HL-60/S4 treated with phorbol 12-myristate 13-acetate at 8.2 ng/mL for 4 days and 3 days (cell line): ENCODE measurements around the gene TUBB4B.

ENCODE experiments used
- in situ Hi-C: fragments of 300-500 bp; cut with MboI; formaldehyde crosslinking; loops from 2 replicates; pipeline ENCODE4 v1.15.0; 2022; ENCODE audit warnings: low sequenced_read_pairs

The TUBB4B gene

GRCh38 chr9:137267933-137268355 is 26.9 kb downstream of the TUBB4B start:
- in situ Hi-C loops: no loop called here

DNA sequence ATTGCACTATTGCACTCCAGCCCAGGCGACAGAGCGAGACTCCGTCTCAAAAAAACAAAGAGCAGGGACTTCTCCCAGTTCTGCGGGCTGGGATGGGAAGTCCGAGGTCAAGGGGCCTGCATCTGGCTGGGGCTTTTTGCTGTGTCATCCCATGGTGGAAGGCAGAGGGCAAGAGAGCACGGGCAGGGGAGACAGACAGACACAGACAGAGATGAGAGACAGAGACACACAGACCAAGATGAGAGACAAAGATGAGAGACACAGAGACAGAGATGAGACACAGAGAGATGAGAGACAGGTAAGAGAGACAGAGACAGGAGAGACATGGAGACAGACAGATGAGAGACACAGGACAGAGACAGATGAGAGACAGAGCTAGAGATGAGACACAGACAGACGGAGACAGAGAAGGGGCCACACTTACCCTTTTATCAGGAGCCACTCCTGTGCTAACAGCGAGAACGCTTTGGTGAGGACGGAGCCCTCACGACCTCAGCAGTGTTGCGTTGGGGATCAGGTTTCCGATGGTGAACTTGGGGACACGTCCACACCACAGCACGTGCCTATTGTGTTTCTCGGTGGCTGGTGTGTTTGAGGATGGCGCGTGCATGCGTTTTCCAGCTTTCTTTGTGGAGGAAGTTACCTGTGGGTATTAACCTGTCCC is 27.6 kb downstream of the TUBB4B start:
- in situ Hi-C loops: no loop called here

DNA sequence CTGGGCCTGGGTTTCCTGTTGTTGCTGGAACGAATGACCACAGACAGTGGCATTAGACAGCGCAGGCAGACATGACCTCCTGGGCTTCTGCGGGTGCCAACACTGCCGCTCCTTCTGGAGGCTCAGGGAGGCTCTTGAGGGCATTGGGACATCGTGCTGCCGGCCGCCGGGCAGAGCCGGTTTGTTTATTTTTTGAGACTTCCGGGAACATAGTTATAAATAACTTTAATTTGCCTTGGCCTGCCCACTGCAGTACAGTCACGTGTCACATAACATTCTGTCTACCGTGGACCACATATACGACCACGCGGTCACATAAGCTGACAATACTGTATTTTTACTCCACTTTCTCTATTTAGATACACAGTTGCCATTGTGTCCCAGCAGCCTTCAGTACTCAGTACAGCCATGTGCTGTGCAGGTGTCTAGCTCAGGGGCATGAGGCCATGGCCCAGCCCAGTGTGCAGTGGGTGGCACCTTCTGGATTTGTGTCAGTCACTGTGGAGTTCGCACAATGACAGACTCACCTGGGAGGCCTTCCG is 28.2 kb downstream of the TUBB4B start:
- in situ Hi-C loops: no loop called here

GRCh38 chr9:137270929-137271695 is 30.0 kb downstream of the TUBB4B start:
- in situ Hi-C loops: no loop called here

GRCh38 chr9:137271696-137272076 is 30.6 kb downstream of the TUBB4B start:
- in situ Hi-C loops: no loop called here

DNA sequence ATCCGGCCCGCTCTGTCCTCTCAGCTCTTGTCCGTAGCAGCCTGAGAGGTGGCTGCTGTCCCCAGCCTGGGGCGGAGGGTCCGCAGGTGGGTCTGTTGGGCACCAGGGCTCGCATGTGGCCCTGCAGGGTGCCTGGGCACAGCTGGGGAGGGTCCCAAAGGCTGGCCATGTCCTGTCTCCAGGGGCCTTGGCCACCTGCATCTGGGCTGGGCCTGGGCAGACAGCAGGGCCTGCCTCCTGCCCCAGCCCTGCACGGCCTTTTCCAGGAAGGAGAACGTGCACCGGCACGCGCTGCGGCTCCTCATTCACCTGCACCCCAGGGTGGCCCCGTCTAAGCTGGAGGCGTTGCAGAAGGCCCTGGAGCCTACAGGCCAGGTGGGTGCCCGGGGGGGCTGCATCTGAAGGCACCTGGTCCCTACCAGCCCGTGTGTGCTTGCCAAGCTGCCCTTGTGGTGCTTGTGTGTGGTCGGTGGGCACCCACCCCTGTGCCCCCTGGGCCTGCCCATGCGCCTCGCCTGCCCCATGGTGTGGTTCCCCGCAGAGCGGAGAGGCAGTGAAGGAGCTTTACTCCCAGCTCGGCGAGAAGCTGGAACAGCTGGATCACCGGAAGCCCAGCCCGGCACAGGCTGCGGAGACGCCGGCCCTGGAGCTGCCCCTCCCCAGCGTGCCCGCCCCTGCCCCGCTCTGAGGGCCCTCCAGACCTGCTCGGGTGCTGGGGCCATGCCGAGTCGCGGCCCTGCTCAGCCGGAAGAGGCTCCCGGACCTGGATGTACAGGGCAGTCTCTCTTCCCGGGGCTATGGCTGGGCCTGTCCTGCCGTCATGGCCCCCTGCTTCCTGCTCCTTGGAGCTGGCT is 31.4 kb downstream of the TUBB4B start:
- in situ Hi-C loops: no loop called here

- in situ Hi-C loops: no loop called here
Measured at GRCh38 chr9:137273095-137273490, 32.0 kb downstream of the TUBB4B start.

- in situ Hi-C loops: no loop called here
Measured at GRCh38 chr9:137273611-137274320, 32.7 kb downstream of the TUBB4B start.

GRCh38 chr9:137275203-137275587 is 34.1 kb downstream of the TUBB4B start:
- in situ Hi-C loops: no loop called here

DNA sequence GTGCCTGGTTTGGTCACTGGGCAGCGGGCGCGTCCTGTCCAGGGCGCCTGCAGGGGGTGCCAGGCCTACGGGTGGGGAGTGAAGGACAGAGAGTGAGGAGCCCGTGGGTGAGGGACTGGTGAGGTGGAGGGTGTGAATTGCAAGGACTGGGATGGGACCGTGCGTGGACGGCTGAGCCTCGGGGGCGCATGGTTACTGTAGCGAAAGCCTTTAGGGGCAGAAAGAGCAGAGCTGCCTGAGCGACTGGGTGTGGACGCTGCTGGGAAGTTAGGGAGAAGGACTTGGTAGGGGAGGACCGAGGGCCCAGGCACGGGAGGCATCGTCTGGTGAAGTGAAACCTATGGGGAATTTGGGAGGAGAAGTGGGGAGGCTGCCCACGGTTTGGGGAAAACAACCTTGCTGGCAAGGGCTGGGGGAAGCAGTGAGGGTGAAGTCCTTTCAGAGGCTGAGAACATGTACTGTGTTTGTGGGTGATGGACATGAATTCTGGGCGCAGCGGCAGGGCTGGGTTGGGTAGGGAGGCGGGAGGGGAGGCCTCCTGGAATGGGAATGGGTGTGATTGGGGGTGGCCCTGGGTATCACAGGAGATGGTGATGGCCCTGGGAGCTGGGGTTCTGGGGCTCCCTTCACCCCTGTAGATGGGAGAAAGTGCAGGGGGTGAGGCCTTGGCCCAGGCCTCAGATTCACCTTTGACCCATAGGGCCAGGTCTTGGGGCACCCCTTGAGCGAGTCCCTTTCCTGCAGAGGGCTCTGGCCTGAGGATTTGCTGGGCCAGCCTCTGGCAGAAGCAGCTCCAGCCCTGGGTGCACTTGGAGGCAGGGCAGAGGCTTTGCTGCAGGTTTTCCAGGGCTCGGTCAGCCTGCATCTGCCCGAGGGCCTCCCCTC is 34.7 kb downstream of the TUBB4B start:
- in situ Hi-C loops: no loop called here

GRCh38 chr9:137276473-137277328 is 35.6 kb downstream of the TUBB4B start:
- in situ Hi-C loops: no loop called here

DNA sequence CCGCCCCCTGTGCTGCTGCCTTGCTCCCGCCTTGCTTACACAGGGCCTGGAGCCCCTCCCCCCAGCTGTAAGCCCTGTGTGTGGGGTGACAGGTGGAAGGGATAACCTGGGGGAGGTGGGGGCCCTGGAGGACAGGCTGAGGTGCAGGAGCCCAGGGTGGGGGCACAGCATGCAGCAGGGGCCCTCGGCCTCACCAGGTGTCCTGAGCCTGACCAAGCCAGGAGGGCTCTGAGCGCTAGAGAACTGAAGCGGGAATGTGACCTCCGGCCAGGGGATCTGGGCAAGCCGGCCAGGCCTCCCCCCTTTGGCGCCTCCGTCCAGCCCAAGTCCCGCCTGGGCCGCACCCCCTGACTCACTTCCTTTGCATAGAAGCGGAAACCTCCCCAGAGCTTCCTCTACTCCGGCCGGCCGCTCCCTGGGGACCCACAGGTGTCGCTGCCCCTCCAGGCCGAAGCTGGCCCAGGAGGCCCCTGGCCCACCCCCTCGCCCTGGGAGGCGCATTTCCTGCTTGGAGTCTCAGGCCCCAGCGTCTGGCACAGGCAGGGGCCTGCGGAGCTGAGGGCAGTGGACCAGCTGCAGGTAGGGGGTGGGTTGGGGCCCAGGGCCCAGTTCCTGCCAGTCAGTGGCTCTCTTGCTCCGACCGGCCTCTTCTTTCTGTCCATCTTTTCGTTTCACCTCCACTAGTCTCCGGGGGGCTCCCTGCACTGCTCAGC is 36.4 kb downstream of the TUBB4B start, which contains the start of gene TOR4A:
TSS of gene TOR4A (plus strand) at position 398 of the 713 bp plus-strand sequence. CDS start 964 bp downstream, outside the sequence.
- in situ Hi-C loops: no loop called here

GRCh38 chr9:137278061-137278701 is 37.1 kb downstream of the TUBB4B start:
- in situ Hi-C loops: no loop called here

DNA sequence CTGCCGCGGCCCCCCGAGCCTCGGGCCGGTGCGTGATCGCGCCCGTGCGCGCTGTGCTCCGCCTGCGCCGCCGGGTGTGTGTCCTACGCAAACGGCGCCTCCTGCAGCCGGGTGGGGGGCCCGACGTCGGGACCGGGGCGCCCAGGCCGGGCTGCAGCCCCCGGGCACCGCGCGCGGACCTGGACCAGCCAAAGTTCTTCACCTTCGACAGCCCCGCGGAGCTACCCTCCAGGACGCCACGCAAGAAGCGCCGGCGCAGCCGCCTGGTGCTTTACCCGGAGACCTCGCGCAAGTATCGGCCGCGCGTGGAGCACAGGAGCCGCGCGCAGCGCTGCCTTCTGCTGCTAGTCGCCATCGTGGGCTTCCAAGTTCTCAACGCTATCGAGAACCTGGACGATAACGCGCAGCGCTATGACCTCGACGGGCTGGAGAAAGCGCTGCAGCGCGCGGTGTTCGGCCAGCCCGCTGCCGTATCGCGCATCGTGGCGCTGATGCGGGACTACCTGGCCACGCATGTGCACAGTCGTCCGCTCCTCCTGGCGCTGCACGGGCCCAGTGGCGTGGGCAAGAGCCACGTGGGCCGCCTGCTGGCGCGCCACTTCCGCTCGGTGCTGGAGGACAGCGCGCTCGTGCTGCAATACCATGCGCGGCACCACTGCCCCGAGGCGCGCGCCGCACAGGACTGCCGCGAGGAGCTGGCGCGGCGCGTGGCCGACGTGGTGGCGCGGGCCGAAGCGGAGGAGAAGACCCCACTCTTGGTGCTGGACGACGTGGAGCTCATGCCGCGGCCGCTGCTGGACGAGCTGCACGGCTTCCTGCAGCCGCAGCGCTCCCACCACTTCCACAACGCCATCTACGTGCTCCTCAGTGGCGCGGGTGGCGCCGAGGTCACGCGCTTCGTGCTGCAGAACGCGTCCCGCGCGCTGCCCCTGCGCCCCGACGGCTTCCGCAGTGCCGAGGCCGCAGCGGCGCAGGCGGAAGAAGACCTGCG is 37.9 kb downstream of the TUBB4B start:
- in situ Hi-C loops: no loop called here

DNA sequence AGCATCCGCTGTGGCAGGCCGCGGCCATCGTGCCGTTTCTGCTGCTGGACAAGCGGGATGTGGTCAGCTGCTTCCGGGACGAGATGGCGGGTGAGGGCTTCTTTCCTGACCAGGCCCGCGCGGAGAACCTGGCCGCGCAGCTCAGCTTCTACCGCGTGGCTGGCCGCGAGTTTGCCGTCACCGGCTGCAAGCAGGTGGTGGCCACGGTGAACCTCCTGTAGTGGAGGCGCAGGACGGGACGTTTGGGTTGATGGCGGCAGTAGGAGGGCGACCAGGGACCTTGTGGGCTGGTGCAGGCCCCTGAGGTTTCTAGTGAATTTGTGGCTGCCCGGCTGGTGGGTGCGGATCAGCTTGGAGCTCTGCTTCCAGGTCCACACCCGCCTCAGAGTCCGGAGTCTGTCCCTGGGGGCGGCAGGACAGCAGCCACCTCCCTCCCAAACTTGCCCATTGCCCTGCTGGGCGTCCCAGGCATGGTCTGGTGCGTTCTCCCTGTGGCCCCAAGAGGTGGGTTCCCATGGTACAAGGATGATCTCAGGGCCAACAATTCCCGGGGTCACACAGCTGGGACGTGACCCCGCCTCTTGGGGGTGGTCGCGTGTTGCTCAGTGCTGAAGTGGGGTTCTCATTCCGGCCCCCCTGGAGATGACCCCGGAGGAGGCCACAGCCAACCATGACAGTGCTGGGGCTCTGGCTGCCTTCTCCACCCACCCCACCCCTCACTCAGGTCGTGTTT is 38.8 kb downstream of the TUBB4B start:
- in situ Hi-C loops: no loop called here
